CD4-positive, alpha-beta T cell treated with Interleukin-15 for 1 hour (primary cell): ENCODE results near the gene NADSYN1.
"Not testable (repeated sequence)": the region's sequence is repeated elsewhere in the genome, so short reads cannot be mapped to it uniquely, and the experiment has no call there.

Experiments
- DNase-seq: peaks from one replicate; pipeline ENCODE4 v3.0.0-alpha.2; 2020

Gene NADSYN1

GRCh38 chr11:71527576-71528210 lies 74.7 kb downstream of the NADSYN1 start:
- no peak for DNase-seq

DNA sequence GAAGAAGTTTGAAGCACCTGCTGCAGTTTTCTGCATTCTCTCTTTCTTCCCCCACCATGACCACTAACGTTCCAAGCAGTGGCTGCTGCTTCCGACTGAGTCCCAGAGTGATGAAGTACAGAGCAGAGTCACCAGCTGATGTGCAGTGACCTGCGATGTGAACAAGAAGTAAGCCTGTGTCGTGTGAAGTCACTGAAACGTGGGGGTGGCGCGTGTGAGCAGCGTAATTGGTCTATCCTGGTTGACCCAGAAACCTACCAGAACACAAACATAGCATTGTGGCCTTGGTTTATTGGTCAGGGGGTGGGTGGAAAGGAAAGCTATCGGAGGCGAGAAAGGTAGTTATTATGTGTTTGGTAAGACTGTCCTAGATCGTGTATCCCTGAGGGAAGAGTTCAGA lies 77.6 kb downstream of the NADSYN1 start:
- no peak for DNase-seq

DNA sequence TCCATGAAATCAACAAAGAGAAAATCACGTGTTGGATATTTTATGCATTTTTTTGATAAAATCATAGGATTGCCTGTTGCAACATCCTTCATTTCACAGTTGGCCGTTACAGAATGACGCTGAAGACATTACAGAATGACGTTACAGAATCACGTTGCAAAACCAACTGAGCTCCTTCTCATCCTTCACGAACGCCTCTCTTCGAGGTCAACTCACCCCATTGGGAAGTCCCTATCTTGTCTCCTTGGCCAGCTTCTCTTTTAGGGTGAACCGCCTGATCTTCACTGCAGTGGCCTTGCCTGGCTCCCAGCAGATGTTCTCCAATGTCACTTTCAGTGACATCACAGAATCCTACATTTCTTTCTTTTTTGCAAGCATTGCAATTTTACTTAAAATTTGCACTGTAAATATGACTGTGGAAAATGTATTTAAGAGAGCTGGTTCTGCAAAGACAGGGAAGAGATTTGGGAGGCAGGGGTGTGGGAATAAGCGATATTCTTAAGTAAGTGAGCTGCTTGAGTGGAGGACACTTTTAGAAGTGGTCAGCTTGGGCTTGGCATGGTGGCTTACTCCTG lies 79.1 kb downstream of the NADSYN1 start:
- DNase-seq = no peak

- DNase-seq = not testable (repeated sequence)
Measured at GRCh38 chr11:71534711-71535608, 82.0 kb downstream of the NADSYN1 start.

GRCh38 chr11:71535825-71536224 lies 82.8 kb downstream of the NADSYN1 start:
- DNase-seq = no peak

- DNase-seq = no peak
Measured at GRCh38 chr11:71537537-71537936, 84.5 kb downstream of the NADSYN1 start.

DNA sequence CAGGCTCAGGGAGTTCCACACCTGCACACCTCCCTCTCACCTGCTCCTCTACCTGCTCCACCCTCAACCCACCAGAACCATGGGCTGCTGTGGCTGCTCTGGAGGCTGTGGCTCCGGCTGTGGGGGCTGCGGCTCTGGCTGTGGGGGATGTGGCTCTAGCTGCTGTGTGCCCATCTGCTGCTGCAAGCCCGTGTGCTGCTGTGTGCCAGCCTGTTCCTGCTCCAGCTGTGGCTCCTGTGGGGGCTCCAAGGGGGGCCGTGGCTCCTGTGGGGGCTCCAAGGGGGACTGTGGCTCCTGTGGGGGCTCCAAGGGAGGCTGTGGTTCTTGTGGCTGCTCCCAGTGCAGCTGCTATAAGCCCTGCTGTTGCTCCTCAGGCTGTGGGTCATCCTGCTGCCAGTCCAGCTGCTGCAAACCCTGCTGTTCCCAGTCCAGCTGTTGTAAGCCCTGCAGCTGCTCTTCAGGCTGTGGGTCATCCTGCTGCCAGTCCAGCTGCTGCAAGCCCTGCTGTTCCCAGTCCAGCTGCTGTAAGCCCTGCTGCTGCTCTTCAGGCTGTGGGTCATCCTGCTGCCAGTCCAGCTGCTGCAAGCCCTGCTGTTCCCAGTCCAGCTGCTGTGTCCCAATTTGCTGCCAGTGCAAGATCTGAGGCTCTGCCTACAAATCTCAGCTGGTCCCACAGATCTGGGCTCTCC lies 85.1 kb downstream of the NADSYN1 start, which contains the start of gene KRTAP5-8:
KRTAP5-8 (plus strand) TSS at position 49 of the 689 bp plus-strand sequence; CDS start at position 80, 31 bp downstream.
- DNase-seq = not testable (repeated sequence)

DNA sequence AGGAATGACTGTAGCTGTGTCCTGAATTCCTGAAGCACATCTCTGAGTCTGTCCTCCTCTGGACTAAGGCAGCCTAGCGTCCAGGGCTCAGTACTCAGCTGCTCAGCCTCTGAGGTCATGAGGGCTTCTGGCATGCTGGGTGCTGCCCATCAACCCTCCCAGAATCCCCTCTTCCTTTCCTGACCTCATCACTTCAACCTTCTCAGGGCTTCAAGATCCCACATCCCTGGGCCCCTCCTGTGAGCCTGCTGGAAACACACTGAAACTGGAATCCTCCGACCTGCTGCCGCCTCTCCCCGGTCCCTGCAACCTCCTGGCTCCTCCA lies 85.6 kb downstream of the NADSYN1 start:
- DNase-seq = no peak

- DNase-seq = no peak
Measured at GRCh38 chr11:71539017-71539416, 86.0 kb downstream of the NADSYN1 start.

- not testable (repeated sequence) for DNase-seq
Measured at GRCh38 chr11:71539971-71540370, 87.0 kb downstream of the NADSYN1 start.

- not testable (repeated sequence) for DNase-seq
Measured at GRCh38 chr11:71540521-71541304, 87.7 kb downstream of the NADSYN1 start.

DNA sequence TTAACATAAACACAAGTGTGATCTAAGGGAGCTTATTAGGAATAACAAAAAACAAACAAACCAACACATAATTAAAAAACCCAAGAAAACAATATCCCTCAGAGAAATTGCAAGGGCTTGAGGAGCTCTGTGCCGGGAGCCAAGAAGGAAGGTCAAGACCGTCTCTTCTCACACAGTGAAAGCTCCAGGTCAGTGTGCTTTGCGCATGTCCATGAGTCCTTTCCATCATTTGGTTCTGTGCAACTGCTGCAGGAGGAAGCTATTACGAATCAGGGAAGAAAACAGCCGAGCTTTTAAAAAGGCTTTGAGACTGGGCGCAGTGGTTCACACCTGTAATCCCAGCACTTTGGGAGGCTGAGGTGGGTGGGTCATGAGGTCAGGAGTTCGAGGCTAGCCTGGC lies 89.4 kb downstream of the NADSYN1 start:
- no peak for DNase-seq

GRCh38 chr11:71542879-71543777 lies 90.1 kb downstream of the NADSYN1 start:
- DNase-seq = no peak

GRCh38 chr11:71543866-71544265 lies 90.9 kb downstream of the NADSYN1 start:
- no peak for DNase-seq

GRCh38 chr11:71544525-71545214 lies 91.7 kb downstream of the NADSYN1 start:
- DNase-seq = no peak

DNA sequence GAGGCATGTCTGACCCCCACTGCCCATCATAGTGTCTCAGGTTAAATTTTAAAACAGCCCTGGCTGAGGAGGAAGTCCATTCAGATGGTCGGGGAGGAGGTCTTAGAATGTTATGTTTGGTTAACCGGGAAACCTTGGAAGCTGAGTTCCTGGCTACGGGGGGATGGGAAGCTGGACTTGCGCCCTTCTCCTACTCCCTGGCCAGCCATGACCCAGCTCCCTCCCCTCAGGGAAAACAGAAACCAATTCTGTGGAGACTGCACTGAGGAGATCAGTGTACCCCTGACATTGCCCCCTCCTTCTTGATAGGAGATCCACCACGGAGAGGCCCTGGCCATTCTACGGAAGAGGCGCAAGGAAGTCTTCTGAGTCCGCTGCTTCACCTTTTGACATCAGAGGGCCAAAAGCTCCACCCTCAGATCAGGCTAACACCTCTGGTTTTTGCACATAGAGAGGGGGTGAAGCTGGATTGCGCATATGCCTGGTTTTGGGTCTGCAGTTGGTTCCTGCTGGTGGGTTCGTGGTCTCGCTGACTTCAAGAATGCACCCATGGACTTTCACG lies 92.5 kb downstream of the NADSYN1 start:
- DNase-seq = no peak

GRCh38 chr11:71548120-71548519 lies 95.1 kb downstream of the NADSYN1 start, which contains the start of gene KRTAP5-9:
KRTAP5-9 (plus strand) TSS chr11:71548420; CDS start chr11:71548658, 238 bp downstream.
- DNase-seq = no peak

GRCh38 chr11:71548716-71549151 lies 95.7 kb downstream of the NADSYN1 start:
- no peak for DNase-seq
